Endothelial cell of umbilical vein (primary cell): ENCODE results near the gene PIGQ. TPM values are rescaled to one million over a fixed set of nuclear protein-coding genes. Genes with fewer than 3 reads are reported as not detected.

Source experiments
- BruUV-seq: library from RNA; stranded (reverse); fragments of 400-500 nt; replicated peaks from 2 replicates; lab custom pipeline; 2021; lab: Mats Ljungman, UMichigan
- CTCF ChIA-PET: fragments of 300-600, 350-600 bp; sonication (Branson Sonifier 250); formaldehyde crosslinking; loops from one replicate; lab custom pipeline; 2021; ENCODE audit warnings: antibody characterized with exemption, inconsistent platforms; lab: Charles Lee
- POLR2A ChIA-PET: fragments of 300-600, 350-600 bp; sonication (Branson Sonifier 250); formaldehyde crosslinking; loops from one replicate; lab custom pipeline; 2021; ENCODE audit warnings: antibody characterized with exemption, inconsistent platforms; lab: Charles Lee
- DNase-seq: peaks from one replicate; pipeline ENCODE4 v3.0.0-alpha.2; 2011; ENCODE audit warnings: low read depth, low spot score
- FAIRE-seq: peaks from 2 replicates; lab custom pipeline; 2011; peaks lifted over from hg19 to GRCh38; lab: Jason Lieb, UNC
- H2AFZ ChIP-seq: 2 replicates; pipeline ENCODE4 v1.6.0; 2012; ENCODE audit warnings: low read depth, low read length, control low read depth, inconsistent platforms
- H3K27ac ChIP-seq: 2 replicates; pipeline ENCODE4 v1.5.1; 2011; ENCODE audit warnings: low read depth, mild to moderate bottlenecking, control low read depth, low read length, moderate library complexity; ENCODE audit not compliant: insufficient read depth
- H3K27me3 ChIP-seq, 2 experiments: 2 replicates each; pipeline versions ENCODE4 v1.6.0 to v1.6.1; 2011; ENCODE audit warnings: low read length in 2 of 2, mixed read lengths in 1 of 2; ENCODE audit not compliant: control insufficient read depth in 2 of 2, insufficient read depth in 2 of 2
- H3K36me3 ChIP-seq, 2 experiments: 2 replicates in 1 of 2; 3 replicates in 1 of 2; pipeline ENCODE4 v1.5.1; 2011; ENCODE audit warnings: low read length in 2 of 2, mild to moderate bottlenecking in 1 of 2, moderate library complexity in 1 of 2; ENCODE audit not compliant: control insufficient read depth in 2 of 2, insufficient read depth in 2 of 2; ENCODE audit errors: extremely low read depth in 1 of 2
- H3K4me1 ChIP-seq: 3 replicates; pipeline ENCODE4 v1.5.1; 2011; ENCODE audit warnings: mild to moderate bottlenecking, low read length; ENCODE audit not compliant: control insufficient read depth, insufficient read depth; ENCODE audit errors: extremely low read depth
- H3K4me2 ChIP-seq: 2 replicates; pipeline ENCODE4 v1.6.1; 2011; ENCODE audit warnings: low read length, control low read depth, mixed read lengths; ENCODE audit not compliant: insufficient read depth
- H3K4me3 ChIP-seq, 3 experiments: fragments of 200-600 bp in 1 of 3; sonication (generic), shearing (Covaris generic) in 1 of 3; replicated peaks in 1 of 3; 2 replicates each; pipeline ENCODE4 v1.5.1; 2011 to 2016; ENCODE audit warnings: control low read depth in 3 of 3, low read length in 3 of 3, mild to moderate bottlenecking in 2 of 3, inconsistent platforms in 1 of 3, low read depth in 1 of 3, moderate library complexity in 1 of 3; ENCODE audit not compliant: insufficient read depth in 1 of 3
- H3K79me2 ChIP-seq: 2 replicates; pipeline ENCODE4 v1.6.0; 2012; ENCODE audit warnings: low read length, inconsistent platforms; ENCODE audit not compliant: control insufficient read depth, insufficient read depth
- H3K9ac ChIP-seq: replicated peaks from 2 replicates; pipeline ENCODE3; 2011; ENCODE audit warnings: low read length, control low read depth; ENCODE audit not compliant: insufficient read depth; ENCODE audit errors: extremely low read depth
- H3K9me1 ChIP-seq: replicated peaks from 3 replicates; pipeline ENCODE4 v1.6.0; 2011; ENCODE audit warnings: mild to moderate bottlenecking, low read length; ENCODE audit not compliant: control insufficient read depth, insufficient read depth; ENCODE audit errors: extremely low read depth
- H3K9me3 ChIP-seq: replicated peaks from 2 replicates; pipeline ENCODE4 v1.5.1; 2012; ENCODE audit warnings: low read length, inconsistent platforms; ENCODE audit not compliant: control insufficient read depth, insufficient read depth
- H4K20me1 ChIP-seq: replicated peaks from 2 replicates; pipeline ENCODE3; 2011; ENCODE audit warnings: mild to moderate bottlenecking, low read length; ENCODE audit not compliant: control insufficient read depth, insufficient read depth; ENCODE audit errors: extremely low read depth
- EZH2 ChIP-seq: IDR thresholded peaks from 2 replicates; pipeline ENCODE4 v1.6.1; 2012; ENCODE audit warnings: borderline replicate concordance, low read depth, mild to moderate bottlenecking, moderate library complexity, low read length, inconsistent platforms; ENCODE audit not compliant: severe bottlenecking
- FOS ChIP-seq: IDR thresholded peaks from 2 replicates; pipeline ENCODE4 v1.6.1; 2011; ENCODE audit warnings: mild to moderate bottlenecking, low read length, moderate library complexity, borderline replicate concordance; ENCODE audit not compliant: insufficient read depth
- GATA2 ChIP-seq: IDR thresholded peaks from 2 replicates; pipeline ENCODE4 v1.7.0; 2011; ENCODE audit warnings: low read depth, mild to moderate bottlenecking, moderate library complexity, mixed read lengths, low read length; ENCODE audit not compliant: insufficient read length, insufficient read depth
- JUN ChIP-seq: IDR thresholded peaks from 2 replicates; pipeline ENCODE4 v1.6.1; 2011; ENCODE audit warnings: borderline replicate concordance, low read depth; ENCODE audit not compliant: insufficient read length, insufficient read depth
- MYC ChIP-seq: IDR thresholded peaks from one replicate; pipeline ENCODE4 v1.6.1; 2011; ENCODE audit warnings: mild to moderate bottlenecking, low read depth, low read length
- POLR2A ChIP-seq: IDR thresholded peaks from 2 replicates; pipeline ENCODE4 v1.6.1; 2012; ENCODE audit warnings: low read depth, mild to moderate bottlenecking, control low read depth, low read length
- POLR2AphosphoS5 ChIP-seq: IDR thresholded peaks from 2 replicates; pipeline ENCODE4 v1.6.1; 2012; ENCODE audit warnings: low read depth, mild to moderate bottlenecking, control low read depth, low read length, moderate library complexity; ENCODE audit not compliant: insufficient read depth
- dilution Hi-C: fragments of 300-500 bp; cut with MboI; formaldehyde crosslinking; loops from one replicate; pipeline ENCODE4 v1.15.0; 2019; ENCODE audit warnings: low sequenced_read_pairs; ENCODE audit not compliant: extremely low pct_ligation_motif_present
- intact Hi-C: fragments of 100-400 bp; cut with micrococcal nuclease; formaldehyde crosslinking; loops from one replicate; pipeline ENCODE4 v1.10.0; 2022
- polyA plus RNA-seq, 4 experiments: library from polyadenylated mRNA; depleted of rRNA in 3 of 4; stranded (reverse) in 3 of 4; unstranded in 1 of 4; fragments of >200 nt; gene quantifications; 2 replicates each; pipeline versions ENCODE4 v1.2.1 to v1.2.3, GENCODE V29; 2011 to 2012; ENCODE audit warnings: missing spikeins in 1 of 4
- total RNA-seq: library from RNA; stranded (reverse); gene quantifications from 2 replicates; pipeline ENCODE4 v1.2.3, GENCODE V29; 2021
- TF ChIP-seq, protein P1 (sequence below), 2 donors: IDR thresholded peaks; 1 replicate in 1 of 2; 2 replicates in 1 of 2; pipeline ENCODE4 v1.5.1; 2011; ENCODE audit warnings: low read length in 2 of 2, mild to moderate bottlenecking in 2 of 2, moderate library complexity in 2 of 2, control low read depth in 1 of 2, inconsistent platforms in 1 of 2, low read depth in 1 of 2; ENCODE audit not compliant: insufficient read depth in 1 of 2; ENCODE audit errors: extremely low read depth in 1 of 2
- TF ChIP-seq, protein P2 (sequence below): IDR thresholded peaks from 2 replicates; pipeline ENCODE4 v1.6.1; 2011; ENCODE audit not compliant: insufficient read depth, insufficient read length

The PIGQ gene
- total and polyA plus RNA-seq, 2 donors (not counting 3 experiments of a cell fraction or from before 2014, with no cell fraction given): 66.9 to 67.7 TPM

- H3K27ac ChIP-seq: no peak overlapping the region
- ChIA-PET POLR2A (no interaction called here), CTCF (interaction anchor here (0.9 to 2.3 kb wide), 7 partner anchors 8 to 209 kb away, joined by 3 to 8 read pairs (median 5); partner anchors contain the start of gene RAB40C)
- H3K9me1 ChIP-seq: no peaks in the 10 kb centered on the region
- no peaks in the 10 kb centered on the region for H4K20me1 ChIP-seq
- BruUV-seq: no TSS peak
- H3K4me1 ChIP-seq: no peaks in the 10 kb centered on the region
- intact Hi-C loops (no loop called here), dilution Hi-C loops (no loop called here)
- H3K27me3 ChIP-seq: no peaks in the 10 kb centered on the region
- no peak overlapping the region for H2AFZ ChIP-seq
- H3K79me2 ChIP-seq: peaks cover 1% of the 10 kb centered on the region
- no peak overlapping the region for H3K4me3 ChIP-seq
- H3K9ac ChIP-seq: no peak overlapping the region
- peak; percentile 15 for DNase-seq
- TF ChIP-seq, protein P1, sequence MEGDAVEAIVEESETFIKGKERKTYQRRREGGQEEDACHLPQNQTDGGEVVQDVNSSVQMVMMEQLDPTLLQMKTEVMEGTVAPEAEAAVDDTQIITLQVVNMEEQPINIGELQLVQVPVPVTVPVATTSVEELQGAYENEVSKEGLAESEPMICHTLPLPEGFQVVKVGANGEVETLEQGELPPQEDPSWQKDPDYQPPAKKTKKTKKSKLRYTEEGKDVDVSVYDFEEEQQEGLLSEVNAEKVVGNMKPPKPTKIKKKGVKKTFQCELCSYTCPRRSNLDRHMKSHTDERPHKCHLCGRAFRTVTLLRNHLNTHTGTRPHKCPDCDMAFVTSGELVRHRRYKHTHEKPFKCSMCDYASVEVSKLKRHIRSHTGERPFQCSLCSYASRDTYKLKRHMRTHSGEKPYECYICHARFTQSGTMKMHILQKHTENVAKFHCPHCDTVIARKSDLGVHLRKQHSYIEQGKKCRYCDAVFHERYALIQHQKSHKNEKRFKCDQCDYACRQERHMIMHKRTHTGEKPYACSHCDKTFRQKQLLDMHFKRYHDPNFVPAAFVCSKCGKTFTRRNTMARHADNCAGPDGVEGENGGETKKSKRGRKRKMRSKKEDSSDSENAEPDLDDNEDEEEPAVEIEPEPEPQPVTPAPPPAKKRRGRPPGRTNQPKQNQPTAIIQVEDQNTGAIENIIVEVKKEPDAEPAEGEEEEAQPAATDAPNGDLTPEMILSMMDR (IDR thresholded peaks at IDR 0.05; ENCODE audit: extremely low read depth in 1 of 2, insufficient read depth in 1 of 2, low read depth in 1 of 2, low read length in 2 of 2): peak in 1 of 2 donors; percentile 21
- TF ChIP-seq EZH2 (no peak), POLR2A (no peak)
- H3K9me3 ChIP-seq: no peaks in the 10 kb centered on the region
- no peaks in the 10 kb centered on the region for H3K36me3 ChIP-seq
- H3K4me2 ChIP-seq: no peak overlapping the region
- no peak for FAIRE-seq
These were observed 31.0 kb downstream of the PIGQ start for GRCh38 chr16:600781-601180.

DNA sequence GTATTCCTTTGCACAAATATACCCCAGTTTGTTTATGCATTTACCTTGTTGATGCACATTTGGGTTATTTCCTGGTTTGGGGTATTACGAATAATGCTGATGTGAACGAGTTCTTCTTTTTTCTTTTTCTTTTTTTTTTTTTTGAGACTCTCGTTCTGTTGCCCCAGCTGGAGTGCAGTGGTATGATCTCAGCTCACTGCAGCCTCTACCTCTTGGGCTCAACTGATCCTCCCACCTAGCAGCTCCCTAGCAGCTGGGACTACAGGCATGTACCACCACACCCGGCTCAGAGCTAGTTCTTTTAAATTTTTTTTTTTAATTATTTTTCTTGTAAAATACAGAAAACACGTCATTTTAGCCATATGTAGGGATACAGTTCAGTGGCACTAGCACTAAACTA, 34.2 kb downstream of the PIGQ start:
- Histone ChIP-seq H3K36me3 (no peaks in the 10 kb centered on the region), H3K9me3 (no peaks in the 10 kb centered on the region), H3K79me2 (peaks cover 1% of the 10 kb centered on the region), H3K9me1 (no peaks in the 10 kb centered on the region), H2AFZ (no peak overlapping the region), H4K20me1 (no peaks in the 10 kb centered on the region), H3K9ac (no peak overlapping the region), H3K4me2 (no peak overlapping the region), H3K27me3 (no peaks in the 10 kb centered on the region), H3K4me3 (no peak overlapping the region), H3K4me1 (no peaks in the 10 kb centered on the region), H3K27ac (no peak overlapping the region)
- CTCF ChIA-PET: no interaction called here
- TF ChIP-seq JUN (no peak), GATA2 (no peak), FOS (no peak), POLR2AphosphoS5 (no peak), EZH2 (no peak), POLR2A (no peak), MYC (no peak)
- TF ChIP-seq, protein P1 (IDR thresholded peaks at IDR 0.05; ENCODE audit: extremely low read depth in 1 of 2, insufficient read depth in 1 of 2, low read depth in 1 of 2, low read length in 2 of 2): no peak
- TF ChIP-seq, protein P2, sequence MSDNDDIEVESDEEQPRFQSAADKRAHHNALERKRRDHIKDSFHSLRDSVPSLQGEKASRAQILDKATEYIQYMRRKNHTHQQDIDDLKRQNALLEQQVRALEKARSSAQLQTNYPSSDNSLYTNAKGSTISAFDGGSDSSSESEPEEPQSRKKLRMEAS: no peak
- FAIRE-seq: no peak
- no TSS peak for BruUV-seq
- DNase-seq: no peak
- intact Hi-C loops: no loop called here
- POLR2A ChIA-PET: no interaction called here
- dilution Hi-C loops: no loop called here
